HG03439 (cell line): ENCODE measurements around the gene POF1B.

ENCODE experiments used
- ATAC-seq: cut with Tn5 transposase; IDR thresholded peaks from one replicate; pipeline ENCODE4 v1.9.1; 2021; ENCODE audit warnings: mild to moderate bottlenecking, moderate library complexity; ENCODE audit not compliant: unreplicated experiment

Gene POF1B

GRCh38 chrX:85243761-85244449 lies 135.6 kb downstream of the POF1B start, which contains the start of the genes SATL1 and ZNF711:
SATL1 (minus strand) TSS chrX:85243779; CDS start chrX:85108968, 134,811 bp downstream.
ZNF711 (plus strand) TSS chrX:85243991; CDS start chrX:85247573, 3,582 bp downstream.
- peak; percentile 60 for ATAC-seq

- no peak for ATAC-seq
Observed at GRCh38 chrX:85243155-85243554, 136.3 kb downstream of the POF1B start.
